CD14-positive monocyte (primary cell): ENCODE measurements around the gene TGFB2. TPM values are rescaled to one million over a fixed set of nuclear protein-coding genes. Genes with fewer than 3 reads are reported as not detected.

Experiments used
- DNase-seq, 3 donors: peaks; one replicate each; pipeline ENCODE4 v3.0.0-alpha.2; 2011 to 2022
- H2AFZ ChIP-seq: 2 replicates; pipeline ENCODE4 v1.6.0; 2012; ENCODE audit warnings: mild to moderate bottlenecking, low read depth, low read length, inconsistent platforms; ENCODE audit not compliant: insufficient read depth, poor library complexity, severe bottlenecking
- H3K27ac ChIP-seq, 2 donors: 1 replicate in 1 of 2; 2 replicates in 1 of 2; pipeline ENCODE4 v1.5.1; 2012 to 2013; ENCODE audit warnings: low read length in 2 of 2, control low read depth in 1 of 2, inconsistent platforms in 1 of 2, low read depth in 1 of 2, mild to moderate bottlenecking in 1 of 2
- H3K27me3 ChIP-seq, 2 donors: one replicate each; pipeline versions ENCODE4 v1.6.0 to v1.6.1; 2011 to 2013; ENCODE audit warnings: low read length in 2 of 2; ENCODE audit not compliant: control insufficient read depth in 2 of 2, insufficient read depth in 2 of 2
- H3K36me3 ChIP-seq, 2 donors: replicated peaks in 1 of 2; 1 replicate in 1 of 2; 2 replicates in 1 of 2; pipeline versions ENCODE4 v1.5.1 to v1.6.1; 2012 to 2013; ENCODE audit warnings: low read length in 2 of 2, control low read depth in 1 of 2, inconsistent platforms in 1 of 2, mild to moderate bottlenecking in 1 of 2; ENCODE audit not compliant: insufficient read depth in 2 of 2, control insufficient read depth in 1 of 2
- H3K4me1 ChIP-seq, 2 donors: 1 replicate in 1 of 2; 2 replicates in 1 of 2; pipeline versions ENCODE4 v1.5.1 to v1.6.1; 2012 to 2013; ENCODE audit warnings: low read length in 2 of 2, control low read depth in 1 of 2, inconsistent platforms in 1 of 2, mild to moderate bottlenecking in 1 of 2, moderate library complexity in 1 of 2; ENCODE audit not compliant: insufficient read depth in 2 of 2, control insufficient read depth in 1 of 2
- H3K4me2 ChIP-seq: replicated peaks from 2 replicates; pipeline ENCODE3; 2012; ENCODE audit warnings: low read length, moderate library complexity, mild to moderate bottlenecking; ENCODE audit not compliant: poor library complexity, severe bottlenecking; ENCODE audit errors: extremely low read depth
- H3K4me3 ChIP-seq, 3 experiments: fragments of 200-600 bp in 1 of 3; sonication (generic) in 1 of 3; replicated peaks in 1 of 3; 1 replicate in 2 of 3; 2 replicates in 1 of 3; pipeline ENCODE4 v1.5.1; 2011 to 2013; ENCODE audit warnings: low read length in 3 of 3, mild to moderate bottlenecking in 3 of 3, control low read depth in 2 of 3, low read depth in 2 of 3, inconsistent platforms in 1 of 3, moderate library complexity in 1 of 3
- H3K79me2 ChIP-seq: 2 replicates; pipeline ENCODE4 v1.6.0; 2012; ENCODE audit warnings: mild to moderate bottlenecking, control low read depth, inconsistent platforms, low read length, moderate library complexity; ENCODE audit not compliant: insufficient read depth
- H3K9ac ChIP-seq: 2 replicates; pipeline ENCODE4 v1.6.0; 2017; ENCODE audit warnings: low read length, mild to moderate bottlenecking; ENCODE audit not compliant: insufficient read depth, poor library complexity, severe bottlenecking
- H3K9me3 ChIP-seq, 2 donors: replicated peaks in 1 of 2; 1 replicate in 1 of 2; 2 replicates in 1 of 2; pipeline versions ENCODE4 v1.5.1 to v1.6.1; 2012 to 2013; ENCODE audit warnings: low read length in 2 of 2, control low read depth in 1 of 2; ENCODE audit not compliant: control insufficient read depth in 1 of 2, insufficient read depth in 1 of 2
- H4K20me1 ChIP-seq: 2 replicates; pipeline ENCODE4 v1.6.0; 2012; ENCODE audit warnings: mild to moderate bottlenecking, low read length, control low read depth, moderate library complexity; ENCODE audit not compliant: insufficient read depth
- H3K27ac Mint-ChIP-seq, 7 donors: one replicate each; pipeline ENCODE4 v1.8.0; 2020; ENCODE audit warnings: mild to moderate bottlenecking in 7 of 7, mixed read lengths in 7 of 7, moderate library complexity in 6 of 7, inconsistent platforms in 2 of 7
- H3K27me3 Mint-ChIP-seq, 3 donors: one replicate each; pipeline ENCODE4 v1.8.0; 2021 to 2022; ENCODE audit warnings: low read depth in 3 of 3, mild to moderate bottlenecking in 3 of 3, mixed read lengths in 3 of 3, moderate library complexity in 3 of 3, inconsistent platforms in 1 of 3
- H3K36me3 Mint-ChIP-seq, 2 donors: one replicate each; pipeline ENCODE4 v1.8.0; 2020; ENCODE audit warnings: mixed read lengths in 2 of 2, inconsistent platforms in 1 of 2, mild to moderate bottlenecking in 1 of 2
- H3K4me1 Mint-ChIP-seq: one replicate; pipeline ENCODE4 v1.8.0; 2020; ENCODE audit warnings: mild to moderate bottlenecking, mixed read lengths
- H3K4me3 Mint-ChIP-seq, 2 donors: one replicate each; pipeline ENCODE4 v1.8.0; 2020; ENCODE audit warnings: mild to moderate bottlenecking in 2 of 2, mixed read lengths in 2 of 2, moderate library complexity in 1 of 2
- H3K9me3 Mint-ChIP-seq, 7 donors: one replicate each; pipeline ENCODE4 v1.8.0; 2020 to 2022; ENCODE audit warnings: mixed read lengths in 7 of 7, mild to moderate bottlenecking in 6 of 7, moderate library complexity in 6 of 7, inconsistent platforms in 2 of 7
- WGBS: methylation state at CpG from one replicate; pipeline ENCODE4 v1.1.5; 2013; ENCODE audit warnings: missing lambda C conversion rate; ENCODE audit not compliant: insufficient coverage; 5-methylcytosine and 5-hydroxymethylcytosine counted together
- intact Hi-C, 2 donors: fragments of 100-400 bp; cut with micrococcal nuclease; formaldehyde crosslinking; loops; one replicate each; pipeline versions ENCODE4 v1.15.0 to v1.15.1; 2023
- polyA plus RNA-seq, 3 donors: library from polyadenylated mRNA; depleted of rRNA in 1 of 3; unstranded in 2 of 3; stranded (reverse) in 1 of 3; fragments of 300-500 nt in 2 of 3; fragments of >200 nt in 1 of 3; fragmentation: Illumina TruSeq in 2 of 3; gene quantifications; 1 replicate in 2 of 3; 2 replicates in 1 of 3; pipeline ENCODE4 v1.2.3, GENCODE V29; 2012 to 2021
- TF ChIP-seq, protein P1 (sequence below): fragments of 200-600 bp; IDR thresholded peaks from one replicate; pipeline ENCODE4 v1.8.0; 2022; ENCODE audit warnings: antibody characterized with exemption, mild to moderate bottlenecking

Gene TGFB2
- polyA plus RNA-seq, 3 donors: 0.01 TPM; not detected in 2

DNA sequence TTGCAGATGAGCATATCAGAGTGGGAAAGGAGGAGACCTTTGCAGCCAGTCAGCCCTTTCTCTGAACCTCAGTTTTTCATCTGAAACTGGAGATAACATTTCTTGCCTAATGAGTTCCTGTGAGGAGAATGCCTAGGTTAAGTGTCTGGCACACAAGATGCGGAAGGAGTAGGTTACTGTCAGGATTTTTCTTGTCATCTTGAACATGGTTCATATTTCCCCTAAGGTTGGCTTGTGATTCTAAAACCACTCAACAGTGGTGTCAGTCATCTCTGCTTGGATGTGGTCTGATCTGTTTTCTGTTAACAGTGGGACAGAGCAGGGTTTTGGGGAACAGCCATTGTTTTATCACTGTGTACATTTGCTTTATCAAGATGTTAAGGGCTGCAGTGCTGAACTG, 70.6 kb downstream of the TGFB2 start:
- no peak overlapping the region for H2AFZ ChIP-seq
- intact Hi-C loops: no loop called here
- no peak overlapping the region for H3K4me3 Mint-ChIP-seq
- H3K4me3 ChIP-seq: no peak overlapping the region
- no peak overlapping the region for H3K4me2 ChIP-seq
- H3K36me3 ChIP-seq: no peaks in the 10 kb centered on the region
- no peaks in the 10 kb centered on the region for H3K27me3 ChIP-seq
- no peaks in the 10 kb centered on the region for H3K4me1 Mint-ChIP-seq
- H3K79me2 ChIP-seq: no peaks in the 10 kb centered on the region
- H3K9ac ChIP-seq: no peak overlapping the region
- H3K27ac ChIP-seq: no peak overlapping the region
- no peak for DNase-seq
- H4K20me1 ChIP-seq: no peaks in the 10 kb centered on the region
- no peaks in the 10 kb centered on the region for H3K36me3 Mint-ChIP-seq
- H3K27ac Mint-ChIP-seq: no peak overlapping the region
- H3K9me3 Mint-ChIP-seq: peaks cover 2 to 15% (median 7%) of the 10 kb centered on the region in 7 donors
- H3K27me3 Mint-ChIP-seq: peaks cover 0 to 2% (median 2%) of the 10 kb centered on the region in 3 donors
- peaks cover 0 to 7% of the 10 kb centered on the region in 2 donors for H3K9me3 ChIP-seq
- TF ChIP-seq, protein P1, sequence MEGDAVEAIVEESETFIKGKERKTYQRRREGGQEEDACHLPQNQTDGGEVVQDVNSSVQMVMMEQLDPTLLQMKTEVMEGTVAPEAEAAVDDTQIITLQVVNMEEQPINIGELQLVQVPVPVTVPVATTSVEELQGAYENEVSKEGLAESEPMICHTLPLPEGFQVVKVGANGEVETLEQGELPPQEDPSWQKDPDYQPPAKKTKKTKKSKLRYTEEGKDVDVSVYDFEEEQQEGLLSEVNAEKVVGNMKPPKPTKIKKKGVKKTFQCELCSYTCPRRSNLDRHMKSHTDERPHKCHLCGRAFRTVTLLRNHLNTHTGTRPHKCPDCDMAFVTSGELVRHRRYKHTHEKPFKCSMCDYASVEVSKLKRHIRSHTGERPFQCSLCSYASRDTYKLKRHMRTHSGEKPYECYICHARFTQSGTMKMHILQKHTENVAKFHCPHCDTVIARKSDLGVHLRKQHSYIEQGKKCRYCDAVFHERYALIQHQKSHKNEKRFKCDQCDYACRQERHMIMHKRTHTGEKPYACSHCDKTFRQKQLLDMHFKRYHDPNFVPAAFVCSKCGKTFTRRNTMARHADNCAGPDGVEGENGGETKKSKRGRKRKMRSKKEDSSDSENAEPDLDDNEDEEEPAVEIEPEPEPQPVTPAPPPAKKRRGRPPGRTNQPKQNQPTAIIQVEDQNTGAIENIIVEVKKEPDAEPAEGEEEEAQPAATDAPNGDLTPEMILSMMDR: no peak
- no CpG with 5 or more reads among the region's 1 CpG for WGBS
- no peaks in the 10 kb centered on the region for H3K4me1 ChIP-seq

DNA sequence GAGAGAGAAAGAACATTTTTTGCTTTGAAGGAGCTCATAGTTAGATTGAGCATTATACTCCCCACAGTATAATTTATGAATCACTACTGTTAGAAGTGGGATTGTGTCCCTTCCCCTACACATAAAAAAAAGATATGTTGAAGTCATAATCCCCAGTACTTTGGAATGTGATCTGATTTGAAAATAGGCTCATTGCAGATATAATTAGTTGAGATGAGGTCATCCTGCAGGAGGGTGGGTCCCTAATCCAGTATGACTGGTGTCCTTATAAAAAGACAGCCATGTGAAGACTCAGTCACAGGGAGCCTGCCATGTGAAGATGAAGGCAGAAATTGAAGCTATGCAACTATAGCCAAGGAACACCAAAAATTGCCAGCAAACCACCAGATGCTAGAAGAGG, 76.4 kb downstream of the TGFB2 start:
- no peaks in the 10 kb centered on the region for H4K20me1 ChIP-seq
- peaks cover 0 to 7% of the 10 kb centered on the region in 2 donors for H3K9me3 ChIP-seq
- Mint-ChIP-seq H3K4me1 (no peaks in the 10 kb centered on the region), H3K27me3 (peaks cover 2 to 5% (median 3%) of the 10 kb centered on the region in 3 donors), H3K36me3 (no peaks in the 10 kb centered on the region), H3K9me3 (peaks cover 2 to 15% (median 8%) of the 10 kb centered on the region in 7 donors), H3K27ac (no peak overlapping the region), H3K4me3 (no peak overlapping the region)
- intact Hi-C loops: no loop called here
- no peak overlapping the region for H3K4me3 ChIP-seq
- H3K27ac ChIP-seq: no peak overlapping the region
- H3K27me3 ChIP-seq: no peaks in the 10 kb centered on the region
- no peaks in the 10 kb centered on the region for H3K4me1 ChIP-seq
- no peak for DNase-seq
- H3K4me2 ChIP-seq: no peak overlapping the region
- no peaks in the 10 kb centered on the region for H3K36me3 ChIP-seq
- TF ChIP-seq, protein P1: no peak
- no peak overlapping the region for H3K9ac ChIP-seq
- no peaks in the 10 kb centered on the region for H3K79me2 ChIP-seq
- no peak overlapping the region for H2AFZ ChIP-seq
